OCI-LY7 (cell line): ENCODE measurements around the gene FGF11. TPM values are rescaled to one million over a fixed set of nuclear protein-coding genes. Genes with fewer than 3 reads are reported as not detected.

Source experiments
- BruUV-seq: library from RNA; stranded (reverse); fragments of 400-500 nt; replicated peaks from 2 replicates; lab custom pipeline; 2021; lab: Mats Ljungman, UMichigan
- CTCF ChIA-PET: fragments of 300-600 bp; sonication (Branson Sonifier 250); formaldehyde crosslinking; loops from one replicate; lab custom pipeline; 2022; ENCODE audit warnings: antibody characterized with exemption; ENCODE audit not compliant: unreplicated experiment; lab: Charles Lee
- POLR2A ChIA-PET: fragments of 300-600 bp; sonication (Branson Sonifier 250); formaldehyde crosslinking; loops from one replicate; lab custom pipeline; 2022; ENCODE audit warnings: antibody characterized with exemption; lab: Charles Lee
- DNase-seq: peaks from one replicate; pipeline ENCODE4 v3.0.0-alpha.2; 2015; ENCODE audit warnings: low spot score
- H2AFZ ChIP-seq: fragments of 200-600 bp; sonication (generic), shearing (Covaris generic); 2 replicates; pipeline ENCODE4 v1.6.1; 2014; ENCODE audit warnings: mild to moderate bottlenecking, antibody characterized with exemption, low read length, moderate library complexity
- H3K27ac ChIP-seq: fragments of 200-600 bp; sonication (generic); 2 replicates; pipeline ENCODE4 v1.5.1; 2014; ENCODE audit warnings: mixed run types, low read depth, mild to moderate bottlenecking, moderate library complexity, low read length, inconsistent platforms; ENCODE audit not compliant: poor library complexity, severe bottlenecking
- H3K36me3 ChIP-seq: fragments of 200-600 bp; sonication (generic); 2 replicates; pipeline ENCODE4 v1.6.1; 2014; ENCODE audit warnings: mild to moderate bottlenecking, antibody characterized with exemption, low read length, moderate library complexity, mixed read lengths; ENCODE audit not compliant: insufficient read depth
- H3K4me1 ChIP-seq: fragments of 200-600 bp; sonication (generic); 2 replicates; pipeline ENCODE4 v1.5.1; 2014; ENCODE audit warnings: mild to moderate bottlenecking, low read length; ENCODE audit not compliant: insufficient read depth, poor library complexity, severe bottlenecking
- H3K4me2 ChIP-seq: fragments of 200-600 bp; sonication (generic); 2 replicates; pipeline ENCODE4 v1.6.1; 2014; ENCODE audit warnings: mild to moderate bottlenecking, low read length
- H3K4me3 ChIP-seq: fragments of 200-600 bp; sonication (generic); 2 replicates; pipeline ENCODE4 v1.5.1; 2014; ENCODE audit warnings: mild to moderate bottlenecking, low read depth, low read length; ENCODE audit not compliant: poor library complexity, severe bottlenecking
- H3K79me2 ChIP-seq: fragments of 200-600 bp; sonication (generic); 2 replicates; pipeline ENCODE4 v1.6.1; 2016; ENCODE audit warnings: low read depth, mild to moderate bottlenecking, low read length, moderate library complexity, mixed read lengths; ENCODE audit not compliant: insufficient read depth
- H3K9me2 ChIP-seq: fragments of 200-600 bp; sonication (generic); 2 replicates; pipeline ENCODE4 v1.6.1; 2016; ENCODE audit warnings: mild to moderate bottlenecking, low read length, mixed read lengths; ENCODE audit not compliant: insufficient read depth
- H3K9me3 ChIP-seq: fragments of 200-600 bp; sonication (generic); 2 replicates; pipeline ENCODE4 v1.6.1; 2014; ENCODE audit warnings: mild to moderate bottlenecking, mixed run types, low read length, mixed read lengths
- H4K20me1 ChIP-seq: fragments of 200-600 bp; sonication (generic); 2 replicates; pipeline ENCODE4 v1.6.1; 2014; ENCODE audit warnings: mild to moderate bottlenecking, antibody characterized with exemption, low read length, moderate library complexity, mixed read lengths; ENCODE audit not compliant: insufficient read depth
- CTCF ChIP-seq: fragments of 200-600 bp; sonication (generic); conservative IDR thresholded peaks from 2 replicates; pipeline ENCODE4 v1.5.1; 2014; ENCODE audit warnings: mild to moderate bottlenecking, antibody characterized with exemption, low read length, moderate library complexity, mixed read lengths
- EZH2phosphoT487 ChIP-seq: fragments of 200-600 bp; sonication (generic); IDR thresholded peaks from 2 replicates; pipeline ENCODE4 v1.6.1; 2018; ENCODE audit warnings: low read depth, borderline replicate concordance, mild to moderate bottlenecking, mixed run types, antibody characterized with exemption, low read length, moderate library complexity, mixed read lengths
- intact Hi-C: fragments of 100-400 bp; cut with micrococcal nuclease; formaldehyde crosslinking; loops from one replicate; pipeline ENCODE4 v1.10.0; 2022; ENCODE audit not compliant: unreplicated experiment
- total RNA-seq, 2 experiments: library from RNA; depleted of rRNA in 1 of 2; stranded (reverse); fragments of >200 nt in 1 of 2; shearing (Covaris generic) in 1 of 2; gene quantifications; 2 replicates each; pipeline ENCODE4 v1.2.3, GENCODE V29; 2014 to 2022

Gene FGF11
- total RNA-seq, 2 experiments from 2014 or later: 1.3 to 11.0 TPM

- ChIA-PET CTCF (no interaction called here), POLR2A (no interaction called here)
- intact Hi-C loops: no loop called here
- Histone ChIP-seq H3K4me1 (no peaks in the 10 kb centered on the region), H2AFZ (no peak overlapping the region), H4K20me1 (no peaks in the 10 kb centered on the region), H3K4me3 (no peak overlapping the region), H3K27ac (no peak overlapping the region), H3K36me3 (no peaks in the 10 kb centered on the region), H3K9me3 (no peaks in the 10 kb centered on the region), H3K79me2 (no peaks in the 10 kb centered on the region), H3K9me2 (no peaks in the 10 kb centered on the region), H3K4me2 (no peak overlapping the region)
- no peak for DNase-seq
- TF ChIP-seq CTCF: no peak
- TF ChIP-seq EZH2phosphoT487: no peak
- BruUV-seq: no TSS peak
Observed at GRCh38 chr17:7410634-7411426, 28.5 kb upstream of the FGF11 start.

GRCh38 chr17:7411427-7411750 is 27.9 kb upstream of the FGF11 start:
- no peaks in the 10 kb centered on the region for H3K36me3 ChIP-seq
- H3K4me2 ChIP-seq: no peak overlapping the region
- TF ChIP-seq EZH2phosphoT487 (no peak), CTCF (no peak)
- BruUV-seq: no TSS peak
- DNase-seq: no peak
- H3K9me2 ChIP-seq: no peaks in the 10 kb centered on the region
- no peaks in the 10 kb centered on the region for H3K4me1 ChIP-seq
- POLR2A ChIA-PET: no interaction called here
- intact Hi-C loops: no loop called here
- CTCF ChIA-PET: no interaction called here
- H4K20me1 ChIP-seq: no peaks in the 10 kb centered on the region
- H3K79me2 ChIP-seq: no peaks in the 10 kb centered on the region
- H3K27ac ChIP-seq: no peak overlapping the region
- H3K4me3 ChIP-seq: no peak overlapping the region
- no peak overlapping the region for H2AFZ ChIP-seq
- no peaks in the 10 kb centered on the region for H3K9me3 ChIP-seq

DNA sequence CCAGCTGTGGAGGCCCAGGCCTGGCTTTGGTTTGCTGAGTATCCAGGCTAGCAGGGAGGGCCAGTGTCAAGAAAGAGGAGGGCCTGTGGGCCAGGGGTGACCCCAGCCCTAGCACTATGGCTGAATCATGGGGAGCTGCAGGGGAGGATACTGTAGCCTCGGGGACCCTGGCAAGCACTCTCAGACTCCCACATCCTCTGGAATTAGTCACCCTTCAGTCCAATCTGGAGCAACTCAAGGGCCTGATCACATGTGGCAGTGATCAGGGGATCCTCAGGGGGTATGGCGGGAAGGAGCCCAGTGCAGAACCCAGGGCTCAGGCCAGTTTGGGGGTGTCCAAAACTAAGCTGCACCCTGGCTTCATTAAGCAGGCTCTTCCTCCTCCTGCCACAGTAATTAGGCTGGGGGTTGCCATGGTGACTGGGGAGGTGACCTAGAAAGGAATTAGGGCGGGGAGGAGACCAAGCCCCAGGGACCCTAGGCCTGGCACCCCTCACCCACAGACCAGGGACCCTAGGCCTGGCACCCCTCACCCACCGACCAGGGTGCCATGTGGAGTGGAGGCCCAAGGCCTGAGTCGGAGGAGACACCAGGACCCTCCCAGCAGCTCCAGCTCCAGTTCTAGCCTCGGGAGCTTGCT is 25.8 kb upstream of the FGF11 start:
- Histone ChIP-seq H2AFZ (no peak overlapping the region), H3K4me3 (no peak overlapping the region), H3K27ac (no peak overlapping the region), H3K36me3 (no peaks in the 10 kb centered on the region), H3K79me2 (no peaks in the 10 kb centered on the region), H3K4me1 (no peaks in the 10 kb centered on the region), H3K4me2 (no peak overlapping the region), H3K9me3 (no peaks in the 10 kb centered on the region), H3K9me2 (no peaks in the 10 kb centered on the region), H4K20me1 (no peaks in the 10 kb centered on the region)
- TF ChIP-seq CTCF (no peak), EZH2phosphoT487 (no peak)
- DNase-seq: no peak
- no TSS peak for BruUV-seq
- POLR2A ChIA-PET: no interaction called here
- CTCF ChIA-PET: no interaction called here
- intact Hi-C loops: no loop called here
